ENCODE measurements around the gene EVI2B.

DNA sequence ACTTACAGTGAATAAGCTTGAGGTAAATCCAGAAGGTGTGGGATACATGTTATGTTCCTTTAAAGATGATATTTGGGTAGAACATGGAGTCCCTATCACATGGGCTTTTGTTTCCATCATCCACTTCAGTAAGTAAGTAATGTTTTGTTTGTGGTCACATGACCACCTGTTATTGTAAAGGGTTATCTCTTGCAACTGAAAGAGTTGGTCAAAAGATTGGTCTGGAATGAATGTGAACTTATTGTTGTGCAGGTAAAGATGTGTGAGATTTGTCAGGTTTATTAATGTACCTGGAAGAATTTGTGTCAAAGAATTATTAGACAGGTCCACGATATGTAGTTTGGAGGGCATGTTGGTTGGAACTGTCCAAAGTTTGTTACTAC lies 18.4 kb downstream of the EVI2B start:
- TF ChIP-seq, protein P1, sequence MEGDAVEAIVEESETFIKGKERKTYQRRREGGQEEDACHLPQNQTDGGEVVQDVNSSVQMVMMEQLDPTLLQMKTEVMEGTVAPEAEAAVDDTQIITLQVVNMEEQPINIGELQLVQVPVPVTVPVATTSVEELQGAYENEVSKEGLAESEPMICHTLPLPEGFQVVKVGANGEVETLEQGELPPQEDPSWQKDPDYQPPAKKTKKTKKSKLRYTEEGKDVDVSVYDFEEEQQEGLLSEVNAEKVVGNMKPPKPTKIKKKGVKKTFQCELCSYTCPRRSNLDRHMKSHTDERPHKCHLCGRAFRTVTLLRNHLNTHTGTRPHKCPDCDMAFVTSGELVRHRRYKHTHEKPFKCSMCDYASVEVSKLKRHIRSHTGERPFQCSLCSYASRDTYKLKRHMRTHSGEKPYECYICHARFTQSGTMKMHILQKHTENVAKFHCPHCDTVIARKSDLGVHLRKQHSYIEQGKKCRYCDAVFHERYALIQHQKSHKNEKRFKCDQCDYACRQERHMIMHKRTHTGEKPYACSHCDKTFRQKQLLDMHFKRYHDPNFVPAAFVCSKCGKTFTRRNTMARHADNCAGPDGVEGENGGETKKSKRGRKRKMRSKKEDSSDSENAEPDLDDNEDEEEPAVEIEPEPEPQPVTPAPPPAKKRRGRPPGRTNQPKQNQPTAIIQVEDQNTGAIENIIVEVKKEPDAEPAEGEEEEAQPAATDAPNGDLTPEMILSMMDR (conservative IDR thresholded peaks at IDR 0.05): no peak
- no peak for TF ChIP-seq ZFX (IDR thresholded peaks at IDR 0.05)

Data from C4-2B (cell line).